Memory B cell (primary cell): Measurements from ENCODE around the gene ATP13A2.
"Not testable (repeated sequence)": the region's sequence is repeated elsewhere in the genome, so short reads cannot be mapped to it uniquely, and the experiment has no call there.

ENCODE experiments used
- ATAC-seq: fragments of 150-1000 bp; cut with Tn5 transposase; 2 replicates; pipeline ENCODE4 v1.10.0; 2021; ENCODE audit warnings: low read depth, mild to moderate bottlenecking, moderate library complexity
- DNase-seq, 2 donors: peaks; one replicate each; pipeline ENCODE4 v3.0.0; 2022; ENCODE audit warnings: low spot score in 2 of 2
- H3K27ac Mint-ChIP-seq: one replicate; pipeline ENCODE4 v1.8.0; 2022; ENCODE audit warnings: mild to moderate bottlenecking, moderate library complexity, mixed read lengths
- H3K27me3 Mint-ChIP-seq: one replicate; pipeline ENCODE4 v1.8.0; 2022; ENCODE audit warnings: mixed read lengths
- H3K36me3 Mint-ChIP-seq: one replicate; pipeline ENCODE4 v1.8.0; 2022; ENCODE audit warnings: mild to moderate bottlenecking, mixed read lengths
- H3K4me1 Mint-ChIP-seq: one replicate; pipeline ENCODE4 v1.8.0; 2022; ENCODE audit warnings: mixed read lengths
- H3K4me3 Mint-ChIP-seq: one replicate; pipeline ENCODE4 v1.8.0; 2022; ENCODE audit warnings: mild to moderate bottlenecking, moderate library complexity, mixed read lengths
- H3K9me3 Mint-ChIP-seq: one replicate; pipeline ENCODE4 v1.8.0; 2022; ENCODE audit warnings: mixed read lengths

ATP13A2 gene

GRCh38 chr1:16972189-16972895, 39.4 kb downstream of the ATP13A2 start:
- Mint-ChIP-seq H3K9me3 (no peaks in the 10 kb centered on the region), H3K27me3 (no peaks in the 10 kb centered on the region), H3K27ac (no peak overlapping the region), H3K36me3 (peaks cover 7% of the 10 kb centered on the region), H3K4me1 (no peaks in the 10 kb centered on the region), H3K4me3 (no peak overlapping the region)
- DNase-seq (no peak), ATAC-seq (no peak)

- ATAC-seq (no peak), DNase-seq (no peak)
- H3K27ac Mint-ChIP-seq = no peak overlapping the region
These were observed 40.2 kb downstream of the ATP13A2 start for GRCh38 chr1:16971341-16972188.

GRCh38 chr1:16970132-16970910, 41.4 kb downstream of the ATP13A2 start:
- Mint-ChIP-seq H3K27me3 (no peaks in the 10 kb centered on the region), H3K36me3 (peaks cover 17% of the 10 kb centered on the region), H3K9me3 (no peaks in the 10 kb centered on the region), H3K27ac (no peak overlapping the region), H3K4me1 (no peaks in the 10 kb centered on the region), H3K4me3 (no peak overlapping the region)
- no peak for DNase-seq
- ATAC-seq = no peak

More at GRCh38 chr1:16971341-16972188, 40.2 kb downstream of the ATP13A2 start:
- H3K36me3 Mint-ChIP-seq = peaks cover 8% of the 10 kb centered on the region
- H3K9me3 Mint-ChIP-seq = no peaks in the 10 kb centered on the region
- no peak overlapping the region for H3K4me3 Mint-ChIP-seq
- H3K27me3 Mint-ChIP-seq = no peaks in the 10 kb centered on the region
- no peaks in the 10 kb centered on the region for H3K4me1 Mint-ChIP-seq

GRCh38 chr1:16969651-16970050, 42.1 kb downstream of the ATP13A2 start:
- Mint-ChIP-seq H3K4me3 (no peak overlapping the region), H3K27me3 (no peaks in the 10 kb centered on the region), H3K27ac (no peak overlapping the region), H3K4me1 (no peaks in the 10 kb centered on the region), H3K36me3 (peaks cover 22% of the 10 kb centered on the region), H3K9me3 (no peaks in the 10 kb centered on the region)
- no peak for DNase-seq
- ATAC-seq = no peak

GRCh38 chr1:16969057-16969611, 42.6 kb downstream of the ATP13A2 start:
- DNase-seq (no peak), ATAC-seq (no peak)
- no peaks in the 10 kb centered on the region for H3K9me3 Mint-ChIP-seq
- H3K4me3 Mint-ChIP-seq = no peak overlapping the region
- peaks cover 23% of the 10 kb centered on the region for H3K36me3 Mint-ChIP-seq
- H3K27me3 Mint-ChIP-seq = no peaks in the 10 kb centered on the region
- no peak overlapping the region for H3K27ac Mint-ChIP-seq
- no peaks in the 10 kb centered on the region for H3K4me1 Mint-ChIP-seq

DNA sequence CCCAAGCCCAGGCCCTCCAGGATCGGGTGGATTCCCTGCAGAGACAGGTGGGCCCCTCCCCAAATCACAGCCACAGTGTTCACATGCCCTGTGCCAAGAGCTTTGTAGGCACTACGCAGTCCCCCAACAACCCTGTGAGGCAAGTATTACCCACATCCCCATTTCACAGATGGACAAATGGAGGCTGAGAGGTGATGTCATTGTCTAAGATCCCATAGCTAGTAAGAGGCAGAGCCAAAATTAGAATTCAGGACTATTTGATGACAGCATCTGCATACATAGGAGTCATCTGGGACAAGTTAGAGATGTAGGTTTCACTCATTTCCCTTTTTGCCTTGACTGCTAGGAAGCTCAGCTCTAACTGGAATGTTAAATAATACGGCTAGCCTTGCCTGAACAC, 43.4 kb downstream of the ATP13A2 start:
- DNase-seq (no peak), ATAC-seq (no peak)
- H3K4me1 Mint-ChIP-seq = no peaks in the 10 kb centered on the region
- peaks cover 23% of the 10 kb centered on the region for H3K36me3 Mint-ChIP-seq
- H3K27me3 Mint-ChIP-seq = no peaks in the 10 kb centered on the region
- H3K27ac Mint-ChIP-seq = no peak overlapping the region
- no peak overlapping the region for H3K4me3 Mint-ChIP-seq
- no peaks in the 10 kb centered on the region for H3K9me3 Mint-ChIP-seq

DNA sequence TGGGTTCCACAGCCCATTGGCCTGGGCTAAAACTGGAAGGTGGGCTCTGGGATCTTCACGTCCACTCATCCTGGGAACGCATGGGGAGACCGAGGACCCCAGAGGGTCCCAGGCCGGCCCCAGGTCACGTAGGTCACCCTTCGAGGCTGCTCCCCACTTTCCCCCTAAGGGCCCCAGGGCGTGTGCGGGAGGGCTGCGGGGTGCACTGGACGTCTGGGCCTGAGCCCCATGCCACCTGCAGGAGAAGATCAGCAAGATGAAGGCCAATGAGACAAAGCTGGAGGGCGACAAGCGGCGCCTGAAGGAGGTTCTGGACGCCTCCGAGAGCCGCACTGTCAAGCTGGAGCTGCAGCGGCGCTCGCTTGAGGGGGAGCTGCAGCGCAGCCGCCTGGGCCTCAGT, 43.8 kb downstream of the ATP13A2 start:
- Mint-ChIP-seq H3K4me1 (no peaks in the 10 kb centered on the region), H3K27ac (no peak overlapping the region), H3K36me3 (peaks cover 23% of the 10 kb centered on the region), H3K9me3 (no peaks in the 10 kb centered on the region), H3K27me3 (no peaks in the 10 kb centered on the region), H3K4me3 (no peak overlapping the region)
- DNase-seq = no peak
- no peak for ATAC-seq

DNA sequence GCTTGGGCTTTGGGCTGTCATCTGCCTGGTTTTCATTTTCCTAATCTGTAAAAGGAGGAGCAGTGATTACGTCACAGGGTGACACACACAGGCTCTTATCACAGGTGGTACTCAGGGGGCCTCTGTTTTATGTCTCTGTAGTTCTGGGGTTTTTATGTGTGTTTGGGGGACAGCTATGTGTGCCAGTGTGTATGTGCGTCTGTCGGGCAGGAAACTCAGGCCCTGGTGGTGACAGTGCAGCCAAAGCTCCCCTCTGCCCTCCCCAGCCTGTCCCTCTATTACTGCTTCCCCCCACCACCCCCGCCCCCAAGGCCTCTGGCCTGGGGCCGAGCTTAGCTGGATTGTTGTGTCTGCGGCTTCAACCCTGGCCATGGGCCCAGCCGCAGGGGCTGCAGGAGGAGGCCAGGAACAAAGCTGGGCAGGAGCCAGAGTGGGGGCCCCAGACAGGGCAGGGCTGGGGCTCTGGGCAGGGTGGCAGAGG, 44.6 kb downstream of the ATP13A2 start:
- no peaks in the 10 kb centered on the region for H3K27me3 Mint-ChIP-seq
- ATAC-seq (no peak), DNase-seq (no peak)
- H3K36me3 Mint-ChIP-seq = peaks cover 23% of the 10 kb centered on the region
- no peaks in the 10 kb centered on the region for H3K4me1 Mint-ChIP-seq
- H3K4me3 Mint-ChIP-seq = no peak overlapping the region
- no peak overlapping the region for H3K27ac Mint-ChIP-seq
- no peaks in the 10 kb centered on the region for H3K9me3 Mint-ChIP-seq

GRCh38 chr1:16966282-16966681, 45.4 kb downstream of the ATP13A2 start:
- H3K4me3 Mint-ChIP-seq = no peak overlapping the region
- ATAC-seq (no peak), DNase-seq (no peak)
- H3K9me3 Mint-ChIP-seq = no peaks in the 10 kb centered on the region
- H3K27me3 Mint-ChIP-seq = no peaks in the 10 kb centered on the region
- H3K4me1 Mint-ChIP-seq = no peaks in the 10 kb centered on the region
- H3K36me3 Mint-ChIP-seq = peaks cover 23% of the 10 kb centered on the region
- no peak overlapping the region for H3K27ac Mint-ChIP-seq

DNA sequence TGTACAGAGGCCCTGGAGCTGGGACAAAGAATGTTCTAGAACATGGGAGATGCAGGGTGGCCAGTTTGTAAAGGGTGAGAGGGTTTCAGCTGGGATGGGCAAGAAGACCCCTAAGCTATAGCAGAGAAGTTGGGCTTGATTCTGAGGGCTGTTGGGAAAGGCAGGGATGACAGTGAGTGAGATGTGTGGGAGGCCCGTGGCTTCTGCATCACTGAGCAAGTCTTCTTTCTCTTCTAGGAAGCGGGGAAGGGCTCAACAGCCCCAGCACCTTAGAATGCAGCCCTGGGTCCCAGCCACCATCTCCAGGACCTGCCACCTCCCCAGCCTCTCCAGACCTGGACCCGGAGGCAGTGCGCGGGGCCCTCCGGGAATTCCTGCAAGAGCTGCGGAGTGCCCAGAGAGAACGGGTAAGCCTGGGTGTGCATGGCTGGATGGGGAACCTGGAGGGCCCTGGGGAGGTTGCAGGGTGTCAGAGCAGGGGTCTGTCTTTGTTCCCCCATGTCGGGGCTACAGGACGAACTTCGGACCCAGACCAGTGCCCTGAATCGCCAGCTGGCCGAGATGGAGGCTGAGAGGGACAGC, 46.2 kb downstream of the ATP13A2 start:
- Mint-ChIP-seq H3K4me3 (no peak overlapping the region), H3K27me3 (no peaks in the 10 kb centered on the region), H3K4me1 (no peaks in the 10 kb centered on the region), H3K36me3 (peaks cover 23% of the 10 kb centered on the region), H3K9me3 (no peaks in the 10 kb centered on the region), H3K27ac (no peak overlapping the region)
- no peak for ATAC-seq
- DNase-seq = no peak

GRCh38 chr1:16964169-16964568, 47.6 kb downstream of the ATP13A2 start:
- not testable (repeated sequence) for H3K27me3 Mint-ChIP-seq, H3K4me1 Mint-ChIP-seq, H3K27ac Mint-ChIP-seq, H3K9me3 Mint-ChIP-seq, DNase-seq, ATAC-seq, H3K4me3 Mint-ChIP-seq
- peaks cover 23% of the 10 kb centered on the region for H3K36me3 Mint-ChIP-seq

- ATAC-seq = no peak
- Mint-ChIP-seq H3K36me3 (peaks cover 15% of the 10 kb centered on the region), H3K4me1 (peaks cover 7% of the 10 kb centered on the region), H3K4me3 (peak overlapping the region; percentile 80), H3K27me3 (no peaks in the 10 kb centered on the region), H3K9me3 (no peaks in the 10 kb centered on the region), H3K27ac (no peak overlapping the region)
- no peak for DNase-seq
These were observed 50.2 kb downstream of the ATP13A2 start for GRCh38 chr1:16961297-16962133.
